HG02610 (cell line): ENCODE results near the gene PRKAR1B.
"Not testable (repeated sequence)": the region's sequence is repeated elsewhere in the genome, so short reads cannot be mapped to it uniquely, and the experiment has no call there.

ENCODE experiments used
- ATAC-seq: cut with Tn5 transposase; IDR thresholded peaks from one replicate; pipeline ENCODE4 v1.9.1; 2021; ENCODE audit warnings: mild to moderate bottlenecking, moderate library complexity; ENCODE audit not compliant: unreplicated experiment

Gene PRKAR1B

DNA sequence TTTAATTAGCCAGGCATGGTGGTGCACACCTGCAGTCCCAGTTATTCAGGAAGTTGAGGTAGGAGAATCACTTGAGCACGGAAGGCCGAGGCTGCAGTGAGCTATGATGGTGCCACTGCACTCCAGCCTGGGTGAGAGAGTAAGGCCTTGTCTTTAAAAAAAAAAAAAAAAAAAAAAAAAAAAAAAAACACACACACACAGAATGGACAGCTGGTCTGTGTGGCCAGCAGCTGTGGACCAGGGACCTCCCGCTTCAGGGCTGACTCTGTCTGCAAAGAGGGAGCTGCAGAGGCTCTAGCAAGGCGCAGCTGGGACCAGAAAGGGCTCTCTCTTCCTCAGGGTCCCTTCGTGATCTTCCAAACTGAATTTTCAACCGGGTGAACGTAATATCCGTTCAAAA lies 54.2 kb downstream of the PRKAR1B start:
- no peak for ATAC-seq

DNA sequence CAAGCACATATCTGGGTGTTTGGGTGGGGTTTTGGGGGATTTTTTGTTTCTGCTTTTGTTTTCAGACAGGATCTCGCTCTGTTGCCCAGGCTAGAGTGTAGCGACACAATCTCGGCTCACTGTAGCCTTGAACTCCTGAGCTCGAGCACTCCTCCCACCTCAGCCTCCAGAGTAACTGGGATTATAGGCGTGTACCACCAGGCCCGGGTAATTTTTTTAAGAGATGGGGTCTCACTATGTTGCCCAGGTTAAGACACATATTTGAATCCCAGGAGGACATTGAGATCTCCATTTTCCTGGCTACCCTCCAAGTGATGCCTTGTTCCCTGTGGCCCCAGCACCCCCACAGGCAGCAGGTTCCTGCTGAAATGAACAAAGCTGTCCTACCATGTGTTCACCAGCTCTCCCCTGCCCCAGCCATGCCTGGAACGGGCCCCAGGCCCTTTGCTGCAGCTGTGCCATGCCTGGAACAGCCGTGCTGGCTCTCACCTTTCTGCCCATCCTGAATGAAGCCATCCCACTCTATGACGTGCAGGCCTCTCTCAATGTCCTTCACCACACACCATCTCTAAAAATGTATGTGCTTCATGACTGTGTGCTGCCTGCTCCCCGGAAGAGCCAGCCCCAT lies 55.6 kb downstream of the PRKAR1B start:
- ATAC-seq = no peak

DNA sequence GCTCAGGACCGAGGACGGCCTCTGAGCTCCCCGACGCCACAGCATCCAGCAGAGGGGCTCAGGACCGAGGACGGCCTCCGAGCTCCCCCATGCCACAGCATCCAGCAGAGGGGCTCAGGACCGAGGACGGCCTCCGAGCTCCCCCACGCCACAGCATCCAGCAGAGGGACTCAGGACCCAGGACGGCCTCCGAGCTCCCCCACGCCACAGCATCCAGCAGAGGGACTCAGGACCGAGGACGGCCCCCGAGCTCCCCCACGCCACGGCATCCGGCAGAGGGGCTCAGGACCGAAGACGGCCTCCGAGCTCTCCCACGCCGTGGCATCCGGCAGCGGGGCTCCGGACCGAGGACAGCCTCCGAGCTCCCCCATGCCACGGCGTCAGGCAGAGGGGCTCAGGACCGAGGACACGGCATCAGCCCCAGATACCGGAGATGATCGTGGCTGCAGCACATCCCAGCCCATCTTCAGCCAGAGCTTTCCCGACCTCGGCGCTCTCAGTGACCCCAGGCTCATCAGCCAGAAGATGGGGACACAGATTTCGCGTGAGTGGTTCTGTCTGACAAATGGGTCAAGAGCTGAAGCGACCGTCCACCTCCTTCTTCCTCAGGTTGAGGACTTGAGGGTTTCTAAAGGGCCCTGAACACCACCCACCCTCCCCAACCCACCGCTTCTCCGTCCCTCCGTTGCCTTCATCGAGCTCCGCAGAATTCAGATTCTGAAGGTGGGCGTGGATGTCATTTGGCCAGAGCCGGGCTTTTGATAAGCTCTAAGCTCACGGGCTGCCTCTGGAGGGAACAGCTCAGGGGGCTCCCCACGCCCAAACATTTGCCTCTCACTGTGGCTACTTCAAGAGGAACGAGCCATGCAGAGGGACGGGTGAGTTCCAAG lies 56.3 kb downstream of the PRKAR1B start:
- no peak for ATAC-seq

GRCh38 chr7:668958-669357 lies 58.1 kb downstream of the PRKAR1B start:
- ATAC-seq = no peak

DNA sequence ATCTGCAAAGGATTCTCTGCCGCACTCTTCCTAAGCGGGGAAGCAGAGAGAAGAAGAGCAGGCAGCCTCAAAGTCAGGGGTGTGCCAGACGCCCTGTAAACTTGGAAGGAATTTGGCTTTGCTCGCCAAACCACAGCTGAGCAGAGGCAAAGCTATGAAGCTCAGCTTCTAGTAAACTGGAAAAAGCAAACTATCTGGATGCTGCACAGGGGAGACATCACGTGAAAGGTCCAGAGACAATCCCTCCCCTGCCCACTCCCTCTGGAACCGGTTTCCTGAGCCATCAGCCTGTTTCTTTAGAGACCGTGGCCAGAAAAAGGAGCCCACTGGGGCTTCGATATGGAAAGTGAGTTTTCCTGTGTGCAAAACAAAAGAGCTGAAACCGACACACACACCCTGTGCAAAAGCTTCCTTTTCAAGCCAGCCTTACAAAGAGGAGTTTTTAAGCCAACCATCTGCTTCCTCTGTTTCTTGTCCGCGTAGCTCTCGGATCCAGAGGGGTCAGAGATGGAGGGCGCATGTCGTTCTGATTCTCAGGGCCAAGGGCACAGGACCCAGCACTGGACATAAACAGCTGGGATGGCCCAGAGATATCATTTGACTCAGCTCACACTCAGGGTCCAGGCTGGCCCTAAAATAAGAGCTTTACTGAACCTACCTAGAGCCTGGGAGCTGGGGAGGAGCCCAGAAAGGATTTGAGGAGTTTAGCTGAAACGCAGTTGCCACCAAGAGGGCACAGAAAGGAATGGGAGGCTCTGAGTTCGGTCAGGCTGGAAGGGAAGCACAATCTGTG lies 58.7 kb downstream of the PRKAR1B start:
- ATAC-seq = no peak

GRCh38 chr7:666454-667292 lies 60.4 kb downstream of the PRKAR1B start:
- no peak for ATAC-seq

DNA sequence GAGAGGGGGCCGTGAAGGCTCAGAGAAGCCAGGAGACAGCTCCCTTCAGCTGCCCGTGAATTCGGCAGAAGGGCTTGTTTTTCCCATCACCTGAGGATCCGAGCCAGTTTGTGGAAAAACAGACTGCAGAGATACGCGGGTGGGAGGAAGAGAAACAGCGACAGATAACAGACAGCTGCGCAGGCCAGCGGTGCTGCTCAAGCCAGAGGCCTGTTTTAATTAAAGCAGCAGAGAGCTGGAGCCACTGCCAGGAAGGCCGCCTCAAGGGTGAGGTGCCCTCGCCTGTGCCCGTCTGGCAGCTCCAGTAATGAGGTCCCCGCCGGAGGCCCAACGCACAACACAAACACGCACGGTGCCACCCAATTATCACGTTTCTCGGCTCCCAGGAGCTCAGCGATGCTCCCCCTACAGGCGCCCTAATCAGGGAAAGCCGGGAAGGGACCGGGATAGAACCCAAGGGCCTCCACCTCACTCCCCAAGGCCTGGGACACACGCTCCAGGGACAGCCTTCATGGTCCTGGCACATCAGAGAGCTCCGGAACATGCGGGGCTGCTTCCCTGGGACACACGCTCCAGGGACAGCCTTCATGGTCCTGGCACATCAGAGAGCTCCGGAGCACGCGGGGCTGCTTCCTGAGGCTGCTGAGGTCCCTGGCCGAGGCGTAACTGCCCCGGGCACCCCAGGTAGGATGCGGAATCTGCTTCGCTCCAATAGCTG lies 61.2 kb downstream of the PRKAR1B start:
- no peak for ATAC-seq

- no peak for ATAC-seq
These were observed 61.9 kb downstream of the PRKAR1B start for GRCh38 chr7:664997-665735.

- no peak for ATAC-seq
These were observed 62.7 kb downstream of the PRKAR1B start for GRCh38 chr7:664402-664775.

GRCh38 chr7:662576-662975 lies 64.5 kb downstream of the PRKAR1B start:
- ATAC-seq = no peak

DNA sequence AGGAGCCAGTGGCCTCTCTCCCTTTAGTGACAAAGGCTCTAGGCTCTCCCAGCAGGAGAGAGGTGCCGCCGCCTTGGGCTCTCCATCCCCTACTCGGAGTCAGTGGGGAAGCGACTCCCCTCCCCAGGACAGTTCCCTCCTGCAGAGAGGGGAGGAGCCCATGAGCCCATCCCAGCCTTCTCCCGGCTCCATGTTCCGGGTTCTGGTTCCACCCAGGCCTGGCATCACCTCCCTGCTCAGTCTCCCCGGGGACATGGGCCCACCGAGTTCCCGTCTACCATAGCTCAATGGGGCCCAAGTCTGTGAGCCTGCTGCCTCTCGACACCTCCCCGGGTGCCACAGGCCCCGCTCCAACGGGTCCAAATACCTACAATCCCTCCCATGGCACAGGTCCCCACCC lies 67.1 kb downstream of the PRKAR1B start:
- ATAC-seq = no peak

- no peak for ATAC-seq
These were observed 67.7 kb downstream of the PRKAR1B start for GRCh38 chr7:659306-659847.

DNA sequence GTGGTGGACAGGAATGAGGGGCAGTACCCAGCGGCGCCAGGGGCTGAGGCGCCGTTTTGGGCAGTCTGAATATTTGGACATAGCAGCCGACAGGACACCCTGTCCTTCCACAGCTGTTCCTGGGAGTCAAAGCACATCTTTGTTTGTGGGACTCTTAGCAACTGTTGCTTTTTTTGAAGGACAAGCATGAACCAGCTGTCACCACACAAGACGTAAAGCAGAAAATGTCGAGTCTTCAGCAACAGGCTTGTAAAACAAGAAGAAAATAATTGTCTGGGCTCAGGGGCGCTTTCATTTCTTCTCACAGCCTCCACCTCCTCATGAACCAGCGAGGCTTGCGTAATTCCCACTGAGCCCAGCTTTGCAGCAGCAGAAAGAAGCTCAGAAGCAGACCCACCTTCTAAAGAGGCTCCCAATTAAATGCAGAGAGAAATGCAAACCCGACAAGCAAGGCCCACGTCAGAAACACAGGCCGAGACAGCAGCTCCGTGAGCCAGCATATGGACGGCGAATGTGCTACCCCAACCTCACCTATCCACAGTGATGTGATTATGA lies 69.4 kb downstream of the PRKAR1B start:
- no peak for ATAC-seq

- ATAC-seq = not testable (repeated sequence)
These were observed 70.1 kb downstream of the PRKAR1B start for GRCh38 chr7:657010-657409.

DNA sequence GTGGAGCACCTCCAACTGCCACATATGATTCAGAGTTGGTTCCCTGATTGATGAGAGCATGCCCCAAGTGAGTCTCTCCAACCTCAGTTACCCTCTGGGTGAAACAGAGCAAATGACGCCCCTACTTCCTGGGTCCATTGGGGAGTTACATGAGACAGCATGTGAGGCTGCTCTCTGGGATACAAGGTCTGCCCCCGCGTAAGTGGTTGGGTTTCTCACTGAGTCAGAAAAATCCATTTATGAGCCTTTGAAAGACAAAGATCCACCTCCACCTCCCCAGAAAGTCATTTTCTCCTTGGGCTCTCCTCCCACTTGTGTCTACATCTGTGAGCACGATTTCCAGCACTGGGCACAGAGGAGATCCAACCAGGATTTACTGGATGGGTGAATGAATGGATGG lies 71.3 kb downstream of the PRKAR1B start:
- ATAC-seq = no peak

DNA sequence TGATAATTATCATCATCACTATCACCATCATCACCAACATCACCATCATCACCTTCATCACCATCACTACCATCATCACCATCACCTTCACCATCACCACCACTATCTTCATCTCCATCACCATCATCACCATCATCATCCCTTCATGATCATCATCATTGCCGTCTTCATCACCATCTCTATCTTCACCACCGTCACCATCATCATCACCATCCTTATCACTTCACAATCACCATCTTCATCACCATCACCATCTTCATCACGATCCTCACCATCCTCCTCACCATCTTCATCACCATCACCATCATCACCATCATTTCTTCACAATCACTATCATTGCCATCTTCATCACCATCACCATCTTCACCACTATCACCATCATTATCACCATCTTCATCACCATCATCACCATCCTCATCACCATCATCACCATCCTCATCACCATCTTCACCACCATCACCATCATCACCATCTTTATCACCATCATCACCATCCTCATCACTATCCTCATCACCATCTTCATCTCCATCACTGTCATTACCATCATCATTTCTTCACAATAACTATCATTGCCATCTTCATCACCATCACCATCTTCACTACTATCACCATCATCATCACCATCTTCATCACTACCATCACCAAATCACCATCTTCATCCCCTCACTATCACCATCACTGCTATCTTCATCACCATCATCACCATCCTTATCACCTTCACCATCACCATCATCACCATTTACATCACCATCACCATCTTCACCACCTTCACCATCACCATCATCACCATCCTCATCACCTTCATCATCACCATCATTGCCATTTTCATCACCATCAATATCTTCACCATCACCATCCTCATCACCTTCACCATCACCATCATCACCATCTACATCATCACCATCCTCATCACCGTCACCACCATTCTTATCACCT lies 73.0 kb downstream of the PRKAR1B start:
- no peak for ATAC-seq

GRCh38 chr7:652881-653280 lies 74.2 kb downstream of the PRKAR1B start:
- ATAC-seq = no peak

DNA sequence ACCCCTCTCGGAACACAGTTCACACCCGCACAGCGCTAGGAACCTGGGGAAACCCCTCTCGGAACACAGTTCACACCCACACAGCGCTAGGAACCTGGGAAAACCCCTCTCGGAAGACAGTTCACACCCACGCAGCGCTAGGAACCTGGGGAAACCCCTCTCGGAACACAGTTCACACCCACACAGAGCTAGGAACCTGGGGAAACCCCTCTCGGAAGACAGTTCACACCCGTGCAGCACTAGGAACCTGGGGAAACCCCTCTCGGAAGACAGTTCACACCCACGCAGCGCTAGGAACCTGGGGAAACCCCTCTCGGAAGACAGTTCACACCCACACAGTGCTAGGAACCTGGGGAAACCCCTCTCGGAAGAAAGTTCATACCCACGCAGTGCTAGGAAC lies 74.9 kb downstream of the PRKAR1B start:
- not testable (repeated sequence) for ATAC-seq
